Smooth muscle cell (in vitro differentiated cells): ENCODE data around the gene TRIO. TPM values are rescaled to one million over a fixed set of nuclear protein-coding genes. Genes with fewer than 3 reads are reported as not detected.

Experiments
- DNase-seq: peaks from one replicate; lab custom pipeline; 2025; ENCODE audit not compliant: unreplicated experiment; lab: John Stamatoyannopoulos, UW
- H2AFZ ChIP-seq: fragments of 200-600 bp; sonication (generic); 2 replicates; pipeline ENCODE4 v1.6.0; 2016; ENCODE audit warnings: antibody characterized with exemption, low read depth, mild to moderate bottlenecking
- H3F3A ChIP-seq: fragments of 200-600 bp; sonication (generic); 2 replicates; pipeline ENCODE4 v1.6.0; 2017; ENCODE audit warnings: antibody characterized with exemption, low read depth
- H3K27ac ChIP-seq: fragments of 200-600 bp; sonication (generic); 2 replicates; pipeline ENCODE4 v1.5.1; 2016; ENCODE audit warnings: low read depth, mild to moderate bottlenecking
- H3K27me3 ChIP-seq: fragments of 200-600 bp; sonication (generic); 2 replicates; pipeline ENCODE4 v1.6.1; 2016; ENCODE audit warnings: low read depth, mild to moderate bottlenecking
- H3K36me3 ChIP-seq: fragments of 200-600 bp; sonication (generic); 2 replicates; pipeline ENCODE4 v1.5.1; 2016; ENCODE audit warnings: low read depth
- H3K4me1 ChIP-seq: fragments of 200-600 bp; sonication (generic); 2 replicates; pipeline ENCODE4 v1.5.1; 2016; ENCODE audit warnings: low read depth
- H3K4me2 ChIP-seq: fragments of 200-600 bp; sonication (generic); 2 replicates; pipeline ENCODE4 v1.6.0; 2016; ENCODE audit warnings: mild to moderate bottlenecking
- H3K4me3 ChIP-seq: fragments of 200-600 bp; sonication (generic); 2 replicates; pipeline ENCODE4 v1.5.1; 2016; ENCODE audit warnings: mild to moderate bottlenecking
- H3K79me2 ChIP-seq: fragments of 200-600 bp; sonication (generic); 2 replicates; pipeline ENCODE4 v1.6.0; 2016; ENCODE audit warnings: low read depth, mild to moderate bottlenecking
- H3K9ac ChIP-seq: fragments of 200-600 bp; sonication (generic); 2 replicates; pipeline ENCODE4 v1.6.0; 2016; ENCODE audit warnings: low read depth
- H3K9me3 ChIP-seq: fragments of 200-600 bp; sonication (generic); replicated peaks from 2 replicates; pipeline ENCODE4 v1.5.1; 2016; ENCODE audit warnings: low read depth
- H4K20me1 ChIP-seq: fragments of 200-600 bp; sonication (generic); 2 replicates; pipeline ENCODE4 v1.6.0; 2016; ENCODE audit warnings: low read depth
- CTCF ChIP-seq: fragments of 200-600 bp; sonication (generic); IDR thresholded peaks from 2 replicates; pipeline ENCODE4 v1.5.1; 2017; ENCODE audit warnings: borderline replicate concordance, mild to moderate bottlenecking, antibody characterized with exemption; ENCODE audit not compliant: insufficient read depth, poor library complexity, severe bottlenecking
- WGBS: methylation state at CpG from one replicate; pipeline ENCODE4 v1.1.7; 2016; ENCODE audit warnings: low lambda C conversion rate; 5-methylcytosine and 5-hydroxymethylcytosine counted together
- polyA plus RNA-seq: library from polyadenylated mRNA; unstranded; fragments of >200 nt; fragmentation: Nextera tagmentation; extraction: Ambion mirVana; gene quantifications from 2 replicates; pipeline ENCODE4 v1.2.1, GENCODE V29; 2016
- total RNA-seq: library from RNA; depleted of rRNA; stranded (reverse); fragments of >200 nt; gene quantifications from 2 replicates; pipeline ENCODE4 v1.2.3, GENCODE V29; 2014

The TRIO gene
- total and polyA plus RNA-seq, 2 experiments from 2014 or later: 10.2 to 118 TPM

GRCh38 chr5:14337593-14337992 is 194.5 kb downstream of the TRIO start:
- H2AFZ ChIP-seq: no peak overlapping the region
- H3K4me2 ChIP-seq: no peak overlapping the region
- H3K27me3 ChIP-seq: no peaks in the 10 kb centered on the region
- H3K9me3 ChIP-seq: no peaks in the 10 kb centered on the region
- no peak for DNase-seq
- H3K27ac ChIP-seq: no peak overlapping the region
- peaks cover 97% of the 10 kb centered on the region for H4K20me1 ChIP-seq
- 93% methylated on average over 7 of the region's 7 CpGs for WGBS
- no peak for TF ChIP-seq CTCF
- no peak overlapping the region for H3K4me3 ChIP-seq
- peaks cover 17% of the 10 kb centered on the region for H3K36me3 ChIP-seq
- H3K4me1 ChIP-seq: peaks cover 18% of the 10 kb centered on the region
- H3F3A ChIP-seq: no peaks in the 10 kb centered on the region
- H3K79me2 ChIP-seq: peaks cover 2% of the 10 kb centered on the region
- H3K9ac ChIP-seq: no peak overlapping the region

- H3K27ac ChIP-seq: no peak overlapping the region
- H3K4me2 ChIP-seq: no peak overlapping the region
- H3K27me3 ChIP-seq: no peaks in the 10 kb centered on the region
- no peak overlapping the region for H3K9ac ChIP-seq
- H3K79me2 ChIP-seq: peaks cover 8% of the 10 kb centered on the region
- no peak for TF ChIP-seq CTCF
- H3K4me1 ChIP-seq: peaks cover 20% of the 10 kb centered on the region
- H3F3A ChIP-seq: no peaks in the 10 kb centered on the region
- DNase-seq: no peak
- peaks cover 12% of the 10 kb centered on the region for H3K36me3 ChIP-seq
- peaks cover 97% of the 10 kb centered on the region for H4K20me1 ChIP-seq
- no peaks in the 10 kb centered on the region for H3K9me3 ChIP-seq
- no peak overlapping the region for H2AFZ ChIP-seq
- no peak overlapping the region for H3K4me3 ChIP-seq
- WGBS: 96% methylated on average over 11 of the region's 11 CpGs
Measured at GRCh38 chr5:14339468-14339867, 196.3 kb downstream of the TRIO start.

- Histone ChIP-seq H3K4me2 (no peak overlapping the region), H4K20me1 (peaks cover 79% of the 10 kb centered on the region), H3K36me3 (peaks cover 16% of the 10 kb centered on the region), H3K27ac (no peak overlapping the region), H3K9ac (no peak overlapping the region), H3K9me3 (no peaks in the 10 kb centered on the region), H3F3A (no peaks in the 10 kb centered on the region), H3K27me3 (no peaks in the 10 kb centered on the region), H3K79me2 (peaks cover 8% of the 10 kb centered on the region), H3K4me3 (no peak overlapping the region), H2AFZ (no peak overlapping the region), H3K4me1 (peaks cover 20% of the 10 kb centered on the region)
- 70% methylated on average over 4 of the region's 4 CpGs for WGBS
- no peak for DNase-seq
- TF ChIP-seq CTCF: no peak
Measured at GRCh38 chr5:14341571-14342230, 198.6 kb downstream of the TRIO start.

GRCh38 chr5:14342306-14342705 is 199.2 kb downstream of the TRIO start:
- peaks cover 11% of the 10 kb centered on the region for H3K36me3 ChIP-seq
- no peak overlapping the region for H3K27ac ChIP-seq
- peaks cover 8% of the 10 kb centered on the region for H3K79me2 ChIP-seq
- H3K4me3 ChIP-seq: no peak overlapping the region
- no peaks in the 10 kb centered on the region for H3F3A ChIP-seq
- no peaks in the 10 kb centered on the region for H3K9me3 ChIP-seq
- peaks cover 74% of the 10 kb centered on the region for H4K20me1 ChIP-seq
- 54% methylated on average over 3 of the region's 3 CpGs for WGBS
- no peak overlapping the region for H2AFZ ChIP-seq
- DNase-seq: no peak
- H3K27me3 ChIP-seq: no peaks in the 10 kb centered on the region
- H3K4me2 ChIP-seq: no peak overlapping the region
- TF ChIP-seq CTCF: no peak
- H3K4me1 ChIP-seq: peaks cover 20% of the 10 kb centered on the region
- H3K9ac ChIP-seq: no peak overlapping the region
